ENCODE results near the gene MAD1L1. TPM values are rescaled to one million over a fixed set of nuclear protein-coding genes. Genes with fewer than 3 reads are reported as not detected.

Gene MAD1L1
- total RNA-seq, 2 experiments from 2014 or later, result 58.3 to 65.3 TPM

DNA sequence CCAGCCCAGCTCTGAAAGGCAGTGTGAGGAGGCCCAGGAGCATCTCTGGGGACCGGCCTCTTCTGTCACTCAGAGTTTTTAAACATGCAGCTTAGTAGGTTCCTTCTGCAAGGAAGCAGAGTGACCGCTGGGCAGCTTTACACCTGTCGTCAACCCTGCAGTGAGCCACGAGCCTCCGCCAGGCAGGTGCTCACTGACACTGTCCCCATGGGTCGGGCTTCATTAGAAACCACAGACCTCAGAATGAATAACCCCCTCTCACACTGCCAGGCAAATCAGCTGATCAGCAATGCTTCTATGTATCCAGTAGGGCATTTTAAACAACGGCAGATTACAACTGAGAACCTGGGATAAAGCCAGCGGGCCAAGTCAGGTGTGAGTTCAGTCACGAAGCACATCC lies 106.1 kb downstream of the MAD1L1 start:
- CTCF ChIA-PET (ENCODE audit: unreplicated experiment), result no interaction called here
- intact Hi-C loops (cut with micrococcal nuclease; ENCODE audit: unreplicated experiment), result no loop called here

DNA sequence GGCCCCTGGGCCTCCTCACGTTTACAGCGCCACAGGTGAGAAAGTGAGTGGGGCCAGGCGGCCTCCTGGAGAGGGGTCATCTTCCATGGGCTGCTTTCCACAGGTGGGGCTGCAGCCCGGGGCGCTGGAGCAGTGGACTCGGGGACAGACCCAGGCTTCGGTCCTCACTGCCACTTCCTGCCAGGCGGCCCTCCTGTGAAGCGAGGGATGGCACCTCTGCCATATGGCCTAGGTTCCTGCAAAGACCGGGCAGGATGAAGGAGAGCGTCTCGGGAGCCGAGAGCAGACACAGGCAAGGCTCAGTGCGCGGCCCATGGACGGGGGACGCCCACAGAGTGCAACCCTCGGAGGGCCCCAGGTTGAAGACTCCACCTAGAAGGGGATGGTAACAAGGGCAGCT lies 106.8 kb downstream of the MAD1L1 start:
- ChIA-PET POLR2A (interaction anchor here (0.6 kb wide), 1 partner anchor 1170 kb away, joined by 3 read pairs; no protein-coding TSS in a partner anchor), CTCF (ENCODE audit: unreplicated experiment) (no interaction called here)
- H3K4me2 ChIP-seq (ENCODE audit: low read length), result no peak overlapping the region
- H3K4me3 ChIP-seq (ENCODE audit: low read depth, low read length, poor library complexity, severe bottlenecking), result no peak overlapping the region
- H3K79me2 ChIP-seq (ENCODE audit: insufficient read depth, low read depth, low read length), result no peaks in the 10 kb centered on the region
- no peak overlapping the region for H2AFZ ChIP-seq (ENCODE audit: low read length)
- no peak for TF ChIP-seq EZH2phosphoT487 (IDR thresholded peaks at IDR 0.05; ENCODE audit: borderline replicate concordance, low read depth, low read length)
- TF ChIP-seq, protein P1, sequence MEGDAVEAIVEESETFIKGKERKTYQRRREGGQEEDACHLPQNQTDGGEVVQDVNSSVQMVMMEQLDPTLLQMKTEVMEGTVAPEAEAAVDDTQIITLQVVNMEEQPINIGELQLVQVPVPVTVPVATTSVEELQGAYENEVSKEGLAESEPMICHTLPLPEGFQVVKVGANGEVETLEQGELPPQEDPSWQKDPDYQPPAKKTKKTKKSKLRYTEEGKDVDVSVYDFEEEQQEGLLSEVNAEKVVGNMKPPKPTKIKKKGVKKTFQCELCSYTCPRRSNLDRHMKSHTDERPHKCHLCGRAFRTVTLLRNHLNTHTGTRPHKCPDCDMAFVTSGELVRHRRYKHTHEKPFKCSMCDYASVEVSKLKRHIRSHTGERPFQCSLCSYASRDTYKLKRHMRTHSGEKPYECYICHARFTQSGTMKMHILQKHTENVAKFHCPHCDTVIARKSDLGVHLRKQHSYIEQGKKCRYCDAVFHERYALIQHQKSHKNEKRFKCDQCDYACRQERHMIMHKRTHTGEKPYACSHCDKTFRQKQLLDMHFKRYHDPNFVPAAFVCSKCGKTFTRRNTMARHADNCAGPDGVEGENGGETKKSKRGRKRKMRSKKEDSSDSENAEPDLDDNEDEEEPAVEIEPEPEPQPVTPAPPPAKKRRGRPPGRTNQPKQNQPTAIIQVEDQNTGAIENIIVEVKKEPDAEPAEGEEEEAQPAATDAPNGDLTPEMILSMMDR (conservative IDR thresholded peaks at IDR 0.05; ENCODE audit: low read length), result no peak
- no peaks in the 10 kb centered on the region for H3K9me2 ChIP-seq (ENCODE audit: insufficient read depth, low read length)
- peaks cover 20% of the 10 kb centered on the region for H3K4me1 ChIP-seq (ENCODE audit: insufficient read depth, low read length, poor library complexity, severe bottlenecking)
- DNase-seq (ENCODE audit: low spot score), result no peak
- no peaks in the 10 kb centered on the region for H4K20me1 ChIP-seq (ENCODE audit: insufficient read depth, low read length)
- no TSS peak for BruUV-seq (replicated peaks)
- no peak overlapping the region for H3K27ac ChIP-seq (ENCODE audit: low read depth, low read length, poor library complexity, severe bottlenecking)
- H3K9me3 ChIP-seq (ENCODE audit: low read length), result no peaks in the 10 kb centered on the region
- intact Hi-C loops (cut with micrococcal nuclease; ENCODE audit: unreplicated experiment), result no loop called here
- H3K36me3 ChIP-seq (ENCODE audit: insufficient read depth, low read length), result no peaks in the 10 kb centered on the region

More for the DNA sequence above, 106.1 kb downstream of the MAD1L1 start:
- H4K20me1 ChIP-seq (ENCODE audit: insufficient read depth, low read length), result no peaks in the 10 kb centered on the region
- H3K79me2 ChIP-seq (ENCODE audit: insufficient read depth, low read depth, low read length), result no peaks in the 10 kb centered on the region
- H3K4me1 ChIP-seq (ENCODE audit: insufficient read depth, low read length, poor library complexity, severe bottlenecking), result peaks cover 27% of the 10 kb centered on the region
- no peaks in the 10 kb centered on the region for H3K36me3 ChIP-seq (ENCODE audit: insufficient read depth, low read length)
- no peaks in the 10 kb centered on the region for H3K9me2 ChIP-seq (ENCODE audit: insufficient read depth, low read length)
- H3K4me2 ChIP-seq (ENCODE audit: low read length), result no peak overlapping the region
- no peak for TF ChIP-seq EZH2phosphoT487 (IDR thresholded peaks at IDR 0.05; ENCODE audit: borderline replicate concordance, low read depth, low read length)
- TF ChIP-seq, protein P1 (conservative IDR thresholded peaks at IDR 0.05; ENCODE audit: low read length), result no peak
- no TSS peak for BruUV-seq (replicated peaks)
- H3K9me3 ChIP-seq (ENCODE audit: low read length), result no peaks in the 10 kb centered on the region
- no peak overlapping the region for H3K27ac ChIP-seq (ENCODE audit: low read depth, low read length, poor library complexity, severe bottlenecking)
- H2AFZ ChIP-seq (ENCODE audit: low read length), result no peak overlapping the region
- POLR2A ChIA-PET, result no interaction called here
- no peak overlapping the region for H3K4me3 ChIP-seq (ENCODE audit: low read depth, low read length, poor library complexity, severe bottlenecking)
- no peak for DNase-seq (ENCODE audit: low spot score)

DNA sequence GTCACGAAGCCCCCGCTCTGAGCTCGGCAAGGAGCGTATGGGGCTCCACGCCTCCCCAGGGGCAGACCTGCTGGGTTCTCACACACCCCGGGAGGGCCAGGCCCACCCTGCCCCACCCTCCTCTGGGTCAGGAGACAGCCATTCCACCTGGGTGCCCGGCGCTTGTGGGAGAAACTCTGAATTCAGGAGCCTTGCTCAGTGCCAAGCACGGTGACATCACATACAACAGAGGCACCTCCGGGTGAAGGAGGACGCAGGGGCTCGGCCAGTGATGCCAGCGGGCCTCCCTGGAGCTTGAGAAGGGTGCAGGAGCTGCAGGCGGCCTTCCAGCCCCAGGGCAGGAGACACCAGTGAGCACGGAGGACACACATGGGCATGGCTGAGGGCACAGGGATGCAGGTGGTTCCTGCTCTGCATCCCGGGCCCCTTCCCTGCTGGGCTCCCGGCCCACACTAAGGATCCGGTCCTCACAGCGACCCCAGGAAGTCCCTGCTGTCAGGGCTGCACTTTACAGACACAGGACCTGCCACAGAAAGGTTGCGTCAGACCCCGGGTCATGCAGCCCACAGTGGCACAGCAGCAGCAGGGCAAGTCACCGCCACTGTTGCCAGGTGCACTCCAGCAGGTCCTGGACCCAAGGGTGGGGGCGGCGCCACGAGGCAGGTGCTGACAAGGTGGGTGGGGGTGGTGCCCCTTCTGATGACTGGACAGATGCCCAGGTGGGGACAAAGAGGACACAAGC lies 108.0 kb downstream of the MAD1L1 start:
- H3K4me1 ChIP-seq (ENCODE audit: insufficient read depth, low read length, poor library complexity, severe bottlenecking), result peaks cover 8% of the 10 kb centered on the region
- H3K36me3 ChIP-seq (ENCODE audit: insufficient read depth, low read length), result no peaks in the 10 kb centered on the region
- intact Hi-C loops (cut with micrococcal nuclease; ENCODE audit: unreplicated experiment), result no loop called here
- no peak overlapping the region for H2AFZ ChIP-seq (ENCODE audit: low read length)
- BruUV-seq (replicated peaks), result no TSS peak
- H4K20me1 ChIP-seq (ENCODE audit: insufficient read depth, low read length), result no peaks in the 10 kb centered on the region
- TF ChIP-seq, protein P1 (conservative IDR thresholded peaks at IDR 0.05; ENCODE audit: low read length), result no peak
- no peak for TF ChIP-seq EZH2phosphoT487 (IDR thresholded peaks at IDR 0.05; ENCODE audit: borderline replicate concordance, low read depth, low read length)
- H3K4me2 ChIP-seq (ENCODE audit: low read length), result no peak overlapping the region
- POLR2A ChIA-PET, result no interaction called here
- no peaks in the 10 kb centered on the region for H3K9me3 ChIP-seq (ENCODE audit: low read length)
- no peak overlapping the region for H3K4me3 ChIP-seq (ENCODE audit: low read depth, low read length, poor library complexity, severe bottlenecking)
- H3K9me2 ChIP-seq (ENCODE audit: insufficient read depth, low read length), result no peaks in the 10 kb centered on the region
- DNase-seq (ENCODE audit: low spot score), result no peak
- CTCF ChIA-PET (ENCODE audit: unreplicated experiment), result no interaction called here
- no peaks in the 10 kb centered on the region for H3K79me2 ChIP-seq (ENCODE audit: insufficient read depth, low read depth, low read length)
- H3K27ac ChIP-seq (ENCODE audit: low read depth, low read length, poor library complexity, severe bottlenecking), result no peak overlapping the region

Data from OCI-LY7 (cell line).